Sigmoid colon (tissue), 4 donors: ENCODE results near the gene ERMARD.

ENCODE experiments used
- CTCF ChIP-seq, 4 experiments: fragments of 450-650 bp in 3 of 4; fragments of 200-600 bp in 1 of 4; IDR thresholded peaks; one replicate each; pipeline ENCODE4 v1.5.1; 2016 to 2019; ENCODE audit warnings: antibody characterized with exemption in 4 of 4, mild to moderate bottlenecking in 3 of 4, moderate library complexity in 2 of 4
- EP300 ChIP-seq, 4 donors: sonication (generic); formaldehyde crosslinking; IDR thresholded peaks; one replicate each; pipeline ENCODE4 v1.6.1; 2017; ENCODE audit warnings: antibody characterized with exemption in 4 of 4
- POLR2A ChIP-seq, 2 donors: fragments of 450-650 bp; IDR thresholded peaks; one replicate each; pipeline ENCODE4 v1.6.1; 2016; ENCODE audit warnings: antibody characterized with exemption in 2 of 2, mild to moderate bottlenecking in 2 of 2, moderate library complexity in 2 of 2
- POLR2AphosphoS5 ChIP-seq, 4 donors: sonication (generic); formaldehyde crosslinking; IDR thresholded peaks; one replicate each; pipeline ENCODE4 v1.6.1; 2017; ENCODE audit warnings: antibody characterized with exemption in 4 of 4

GRCh38 chr6:169726963-169727362 lies 24.5 kb upstream of the ERMARD start:
- TF ChIP-seq CTCF (IDR thresholded peaks at IDR 0.05): no peak
- TF ChIP-seq POLR2AphosphoS5 (IDR thresholded peaks at IDR 0.05): no peak
- TF ChIP-seq POLR2A (IDR thresholded peaks at IDR 0.05): no peak
- no peak for TF ChIP-seq EP300 (IDR thresholded peaks at IDR 0.05)
